HUES6 (cell line): ENCODE data around the gene TTLL12.

ENCODE experiments used
- H3K27ac ChIP-seq: 2 replicates; pipeline ENCODE4 v1.7.0; 2013; ENCODE audit warnings: low read depth, mild to moderate bottlenecking, low read length, inconsistent platforms
- H3K27me3 ChIP-seq: 2 replicates; pipeline ENCODE4 v1.6.1; 2013; ENCODE audit warnings: low read length; ENCODE audit not compliant: control insufficient read depth, insufficient read depth
- H3K36me3 ChIP-seq: 2 replicates; pipeline ENCODE4 v1.6.1; 2013; ENCODE audit warnings: low read length; ENCODE audit not compliant: control insufficient read depth, insufficient read depth
- H3K4me1 ChIP-seq: 2 replicates; pipeline ENCODE4 v1.6.1; 2013; ENCODE audit warnings: low read length; ENCODE audit not compliant: control insufficient read depth, insufficient read depth
- H3K4me3 ChIP-seq: 2 replicates; pipeline ENCODE4 v1.5.1; 2013; ENCODE audit warnings: low read depth, low read length
- H3K9ac ChIP-seq: one replicate; pipeline ENCODE4 v1.6.1; 2013; ENCODE audit warnings: mild to moderate bottlenecking, low read length
- H3K9me3 ChIP-seq: 2 replicates; pipeline ENCODE4 v1.6.1; 2013; ENCODE audit warnings: low read depth, low read length; ENCODE audit not compliant: control insufficient read depth, insufficient read depth

Gene TTLL12

DNA sequence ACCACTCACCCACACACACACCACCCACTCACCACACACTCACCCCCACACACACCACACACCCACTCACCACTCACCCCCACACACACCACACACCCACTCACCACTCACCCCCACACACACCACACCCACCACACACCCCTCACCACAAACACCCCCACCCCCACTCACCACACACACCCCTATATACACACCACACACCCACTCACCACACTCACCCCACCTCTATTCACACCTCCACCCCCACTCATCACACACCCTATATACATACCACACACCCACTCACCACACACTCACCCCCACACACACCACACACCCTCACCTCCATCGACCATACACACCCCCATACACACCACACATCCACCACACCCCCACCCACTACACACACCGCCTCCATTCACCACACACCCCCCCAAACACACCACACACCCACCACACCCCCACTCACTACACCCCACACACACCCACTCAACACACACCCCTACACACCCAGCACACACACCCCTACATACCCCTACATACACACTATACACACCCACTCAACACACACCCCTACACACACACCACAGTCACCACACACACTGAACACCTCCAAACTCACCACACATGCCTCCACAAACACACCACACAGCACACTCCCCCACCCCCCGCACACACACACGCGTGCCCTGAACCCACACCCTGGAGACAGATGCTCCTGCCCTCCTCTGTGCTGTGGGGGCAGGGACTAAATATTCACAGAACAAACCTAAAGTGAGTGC, 19.0 kb upstream of the TTLL12 start:
- Histone ChIP-seq H3K36me3 (no peaks in the 10 kb centered on the region), H3K27ac (no peak overlapping the region), H3K9ac (no peak overlapping the region), H3K4me1 (peaks cover 14% of the 10 kb centered on the region), H3K27me3 (no peaks in the 10 kb centered on the region), H3K4me3 (no peak overlapping the region), H3K9me3 (no peaks in the 10 kb centered on the region)

DNA sequence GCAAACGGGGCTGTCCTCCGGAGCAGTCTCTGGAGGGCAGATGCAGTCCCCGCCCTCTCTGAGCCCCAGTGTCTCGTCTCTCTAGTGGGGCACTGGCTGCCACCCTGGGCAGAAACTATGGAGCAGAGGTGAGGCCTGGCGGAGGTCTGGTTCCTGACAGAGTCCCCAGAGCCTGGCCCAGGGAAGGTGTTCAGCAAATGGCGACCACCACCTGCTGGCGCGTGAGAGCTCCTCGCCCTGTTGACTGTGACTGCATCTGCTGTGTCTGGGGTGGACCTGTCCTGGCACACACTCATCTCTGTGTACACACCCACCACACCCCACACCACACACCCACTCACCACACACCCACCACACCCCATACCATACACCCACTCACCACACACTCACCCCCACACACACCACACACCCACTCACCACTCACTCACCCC, 18.3 kb upstream of the TTLL12 start:
- Histone ChIP-seq H3K36me3 (no peaks in the 10 kb centered on the region), H3K9ac (no peak overlapping the region), H3K27me3 (no peaks in the 10 kb centered on the region), H3K4me3 (no peak overlapping the region), H3K27ac (no peak overlapping the region), H3K4me1 (peaks cover 14% of the 10 kb centered on the region), H3K9me3 (no peaks in the 10 kb centered on the region)

DNA sequence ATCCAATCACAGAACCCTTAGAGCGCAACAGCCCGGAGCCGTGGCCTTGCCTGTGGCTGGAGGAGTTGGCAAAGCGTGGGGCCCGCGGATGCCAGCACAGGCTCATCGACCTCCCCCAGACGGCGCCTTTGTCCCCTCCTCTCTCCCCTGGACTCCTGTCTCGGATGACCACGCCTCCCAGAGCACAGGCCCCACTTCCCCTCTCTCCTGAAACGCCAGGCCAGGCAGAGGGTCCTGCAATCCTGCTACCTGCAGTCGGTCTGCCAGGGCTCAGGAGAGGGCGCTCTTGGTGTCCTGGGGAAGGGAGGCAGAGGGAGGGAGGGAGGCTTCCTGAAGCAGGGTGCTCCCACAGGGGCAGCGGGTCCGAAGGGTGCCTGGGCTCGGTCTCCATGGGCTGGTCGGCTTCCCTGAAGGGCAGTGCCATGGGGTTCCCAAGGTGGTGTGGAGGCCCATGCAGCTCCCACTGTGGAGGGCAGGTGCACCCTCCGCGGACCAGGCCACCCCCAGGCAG, 16.6 kb upstream of the TTLL12 start:
- Histone ChIP-seq H3K36me3 (no peaks in the 10 kb centered on the region), H3K4me3 (0 out of 2 replicates have a peak overlapping the region, but pooled peaks have one; percentile 23), H3K27ac (no peak overlapping the region), H3K27me3 (no peaks in the 10 kb centered on the region; the same call in 1 of the 2 replicates), H3K4me1 (peaks cover 14% of the 10 kb centered on the region), H3K9me3 (no peaks in the 10 kb centered on the region), H3K9ac (no peak overlapping the region)

DNA sequence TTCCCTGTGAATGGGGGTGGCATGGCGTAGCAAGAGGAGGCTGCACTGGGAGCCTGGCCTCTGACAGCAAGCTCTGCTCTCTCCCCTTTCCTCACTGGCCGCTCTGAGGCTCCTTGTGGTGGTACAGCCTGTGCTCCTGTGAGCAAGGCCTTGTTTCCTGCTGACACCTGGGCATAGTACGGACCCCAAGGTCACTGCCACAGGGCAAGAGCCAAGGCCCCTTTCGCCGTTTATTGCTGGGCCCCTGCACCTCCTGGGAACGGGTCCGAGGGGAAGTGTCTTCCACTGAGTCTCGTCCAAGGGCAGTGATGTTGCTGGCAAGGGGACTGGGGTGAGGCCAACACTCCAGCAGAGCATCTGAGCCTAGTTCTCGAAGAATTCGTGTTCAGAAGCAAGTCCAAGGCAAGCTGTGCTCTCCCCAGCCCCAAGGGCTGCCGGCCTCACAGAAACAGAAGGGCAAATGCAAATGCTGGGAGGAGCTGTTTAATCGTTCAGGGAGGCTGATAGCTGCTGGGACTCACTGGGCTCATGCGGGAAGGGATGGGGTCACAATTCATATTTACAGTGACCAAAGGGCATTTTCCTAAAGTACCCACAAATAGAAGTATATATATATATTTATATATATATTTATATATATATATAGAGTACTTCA, 15.9 kb upstream of the TTLL12 start:
- Histone ChIP-seq H3K9me3 (no peaks in the 10 kb centered on the region), H3K4me3 (no peak overlapping the region), H3K36me3 (no peaks in the 10 kb centered on the region), H3K9ac (no peak overlapping the region), H3K27me3 (no peaks in the 10 kb centered on the region; the same call in 1 of the 2 replicates), H3K4me1 (peaks cover 14% of the 10 kb centered on the region), H3K27ac (no peak overlapping the region)

DNA sequence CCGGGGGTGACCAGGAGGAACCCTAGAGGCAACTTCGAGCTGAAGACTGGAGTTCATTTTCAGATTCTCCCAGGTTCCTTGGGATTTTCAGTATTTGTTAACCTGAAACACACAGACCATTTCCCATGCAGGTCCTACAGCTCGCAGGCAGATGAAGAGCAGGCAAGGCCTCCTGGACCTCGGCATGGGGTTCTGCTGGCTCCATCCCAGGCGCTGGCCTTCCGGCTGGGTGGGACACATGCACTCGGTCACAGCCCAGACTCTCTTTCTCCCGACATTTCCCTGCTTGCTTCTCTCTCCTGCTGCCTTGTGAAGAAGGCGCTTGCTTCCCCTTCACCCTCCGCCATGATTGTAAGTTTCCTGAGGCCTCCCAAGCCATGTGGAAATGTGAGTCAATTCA, 15.4 kb upstream of the TTLL12 start:
- Histone ChIP-seq H3K36me3 (no peaks in the 10 kb centered on the region), H3K27me3 (no peaks in the 10 kb centered on the region; the same call in 1 of the 2 replicates), H3K27ac (no peak overlapping the region), H3K4me1 (peaks cover 14% of the 10 kb centered on the region), H3K9ac (no peak overlapping the region), H3K9me3 (no peaks in the 10 kb centered on the region), H3K4me3 (no peak overlapping the region)

- Histone ChIP-seq H3K36me3 (no peaks in the 10 kb centered on the region), H3K9me3 (no peaks in the 10 kb centered on the region), H3K27ac (no peak overlapping the region), H3K27me3 (no peaks in the 10 kb centered on the region; the same call in 1 of the 2 replicates), H3K4me3 (no peak overlapping the region), H3K9ac (no peak overlapping the region), H3K4me1 (peaks cover 14% of the 10 kb centered on the region)
Observed at GRCh38 chr22:43201486-43202219, 14.7 kb upstream of the TTLL12 start.

- no peaks in the 10 kb centered on the region for H3K36me3 ChIP-seq
- H3K9ac ChIP-seq: no peak overlapping the region
- H3K4me1 ChIP-seq: peaks cover 14% of the 10 kb centered on the region
- H3K27ac ChIP-seq: no peak overlapping the region
- H3K27me3 ChIP-seq: no peaks in the 10 kb centered on the region; the same call in 1 of the 2 replicates
- no peak overlapping the region for H3K4me3 ChIP-seq
- no peaks in the 10 kb centered on the region for H3K9me3 ChIP-seq
Observed at GRCh38 chr22:43200555-43200954, 13.6 kb upstream of the TTLL12 start.

- Histone ChIP-seq H3K4me3 (no peak overlapping the region), H3K36me3 (no peaks in the 10 kb centered on the region), H3K9me3 (no peaks in the 10 kb centered on the region), H3K27me3 (no peaks in the 10 kb centered on the region; the same call in 1 of the 2 replicates), H3K9ac (no peak overlapping the region), H3K4me1 (peaks cover 14% of the 10 kb centered on the region), H3K27ac (no peak overlapping the region)
Observed at GRCh38 chr22:43200031-43200430, 13.1 kb upstream of the TTLL12 start.

DNA sequence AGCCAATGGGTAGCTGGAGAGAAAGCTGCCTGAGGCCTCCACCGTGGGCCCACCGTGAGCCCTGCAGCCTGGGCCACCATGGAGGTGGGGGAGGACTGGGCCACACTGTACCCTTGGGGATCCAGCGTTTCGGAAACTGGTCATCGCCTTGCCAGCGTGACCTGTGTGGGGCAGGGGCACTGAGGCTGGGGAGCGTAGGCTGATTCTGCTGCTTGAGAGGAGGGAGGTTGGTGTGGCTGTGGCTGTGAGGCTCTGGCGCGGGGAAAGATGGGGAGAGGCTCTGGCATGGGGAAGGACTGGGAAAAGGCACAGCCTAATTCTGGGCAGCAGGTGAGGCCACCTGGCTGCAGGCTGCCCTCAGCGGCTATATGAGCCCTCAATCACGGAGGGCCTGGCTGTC, 12.6 kb upstream of the TTLL12 start:
- Histone ChIP-seq H3K27ac (no peak overlapping the region), H3K4me3 (no peak overlapping the region), H3K9me3 (no peaks in the 10 kb centered on the region), H3K27me3 (no peaks in the 10 kb centered on the region; the same call in 1 of the 2 replicates), H3K4me1 (peaks cover 14% of the 10 kb centered on the region), H3K9ac (no peak overlapping the region), H3K36me3 (no peaks in the 10 kb centered on the region)

DNA sequence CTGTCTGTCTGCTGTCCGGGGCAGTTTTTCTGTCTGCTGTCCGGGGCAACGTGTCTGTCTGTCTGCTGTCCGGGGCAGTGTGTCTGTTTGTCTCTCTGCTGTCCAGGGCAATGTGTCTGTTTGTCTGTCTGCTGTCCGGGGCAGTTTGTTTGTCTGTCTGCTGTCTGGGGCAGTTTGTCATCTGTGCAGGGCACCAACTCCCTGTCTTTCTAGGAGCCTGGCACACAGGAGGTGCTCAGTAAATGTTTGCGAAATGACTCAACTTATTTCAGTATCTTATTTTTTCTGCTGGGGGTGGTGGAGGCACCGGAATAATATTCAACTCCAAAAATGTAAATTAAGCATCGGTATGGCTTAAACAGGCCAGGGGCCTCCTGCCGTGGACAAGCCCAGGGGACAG, 12.0 kb upstream of the TTLL12 start:
- no peaks in the 10 kb centered on the region; the same call in 1 of the 2 replicates for H3K27me3 ChIP-seq
- peaks cover 14% of the 10 kb centered on the region for H3K4me1 ChIP-seq
- H3K9ac ChIP-seq: no peak overlapping the region
- no peak overlapping the region for H3K27ac ChIP-seq
- H3K9me3 ChIP-seq: no peaks in the 10 kb centered on the region
- H3K4me3 ChIP-seq: no peak overlapping the region
- no peaks in the 10 kb centered on the region for H3K36me3 ChIP-seq
